Adrenal gland (tissue), 5 donors: ENCODE data around the gene POLDIP3.

Experiments
- CTCF ChIP-seq, 6 experiments: fragments of 450-650 bp in 4 of 6; fragments of 200-600 bp in 2 of 6; sonication (generic) in 1 of 6; IDR thresholded peaks; 1 replicate in 5 of 6; 2 replicates in 1 of 6; pipeline versions ENCODE4 v1.5.1 to v1.8.0; 2016 to 2021; ENCODE audit warnings: antibody characterized with exemption in 6 of 6, mild to moderate bottlenecking in 2 of 6, moderate library complexity in 1 of 6
- POLR2A ChIP-seq, 2 donors: fragments of 450-650 bp; IDR thresholded peaks; one replicate each; pipeline ENCODE4 v1.6.1; 2017; ENCODE audit warnings: antibody characterized with exemption in 2 of 2, mild to moderate bottlenecking in 2 of 2, moderate library complexity in 1 of 2
- donor health status: DM: no; HTN: no; CAD: no.

- TF ChIP-seq CTCF (IDR thresholded peaks at IDR 0.05) (no peak), POLR2A (IDR thresholded peaks at IDR 0.05) (no peak)
Observed at GRCh38 chr22:42619261-42620063, 4.8 kb upstream of the POLDIP3 start.
